CD8-positive, alpha-beta memory T cell (primary cell): Measurements from ENCODE around the gene KCTD2. TPM values are rescaled to one million over a fixed set of nuclear protein-coding genes. Genes with fewer than 3 reads are reported as not detected.
"Not testable (repeated sequence)": the region's sequence is repeated elsewhere in the genome, so short reads cannot be mapped to it uniquely, and the experiment has no call there.

Experiments used
- CTCF ChIA-PET: fragments of 350-600 bp; sonication (Branson Sonifier 250); formaldehyde crosslinking; loops from one replicate; lab custom pipeline; 2021; ENCODE audit warnings: antibody characterized with exemption; lab: Charles Lee
- POLR2A ChIA-PET: fragments of 350-600 bp; sonication (Branson Sonifier 250); formaldehyde crosslinking; loops from one replicate; lab custom pipeline; 2021; ENCODE audit warnings: antibody characterized with exemption; lab: Charles Lee
- DNase-seq, 5 donors: peaks; one replicate each; pipeline versions ENCODE4 v3.0.0 to v3.0.0-alpha.2; 2020 to 2022; ENCODE audit warnings: mixed read lengths in 1 of 5
- H3K27ac ChIP-seq: one replicate; pipeline ENCODE4 v1.7.0; 2013; ENCODE audit warnings: low read depth, mild to moderate bottlenecking, low read length, moderate library complexity
- H3K27me3 ChIP-seq: 2 replicates; pipeline ENCODE4 v1.7.0; 2013; ENCODE audit warnings: low read length, mild to moderate bottlenecking; ENCODE audit not compliant: insufficient read depth, poor library complexity, severe bottlenecking
- H3K36me3 ChIP-seq: 2 replicates; pipeline ENCODE4 v1.7.0; 2013; ENCODE audit warnings: mild to moderate bottlenecking, low read length, moderate library complexity; ENCODE audit not compliant: insufficient read depth
- H3K4me1 ChIP-seq: 2 replicates; pipeline ENCODE4 v1.7.0; 2013; ENCODE audit warnings: mild to moderate bottlenecking, low read length, moderate library complexity; ENCODE audit not compliant: insufficient read depth
- H3K4me3 ChIP-seq: 2 replicates; pipeline ENCODE4 v1.7.0; 2013; ENCODE audit warnings: mild to moderate bottlenecking, low read length
- H3K9me3 ChIP-seq: 2 replicates; pipeline ENCODE4 v1.7.0; 2013; ENCODE audit warnings: mild to moderate bottlenecking, low read length
- H3K27ac Mint-ChIP-seq, 8 donors: one replicate each; pipeline ENCODE4 v1.8.0; 2020 to 2021; ENCODE audit warnings: mixed read lengths in 8 of 8, mild to moderate bottlenecking in 6 of 8, inconsistent platforms in 3 of 8, moderate library complexity in 3 of 8
- H3K27me3 Mint-ChIP-seq, 2 donors: one replicate each; pipeline ENCODE4 v1.8.0; 2020 to 2021; ENCODE audit warnings: mixed read lengths in 2 of 2, mild to moderate bottlenecking in 1 of 2, moderate library complexity in 1 of 2
- H3K36me3 Mint-ChIP-seq, 3 donors: one replicate each; pipeline ENCODE4 v1.8.0; 2020 to 2021; ENCODE audit warnings: mixed read lengths in 3 of 3, inconsistent platforms in 1 of 3, mild to moderate bottlenecking in 1 of 3
- H3K4me1 Mint-ChIP-seq, 3 donors: one replicate each; pipeline ENCODE4 v1.8.0; 2020 to 2021; ENCODE audit warnings: mixed read lengths in 3 of 3, inconsistent platforms in 1 of 3, mild to moderate bottlenecking in 1 of 3
- H3K4me3 Mint-ChIP-seq, 7 donors: one replicate each; pipeline ENCODE4 v1.8.0; 2020 to 2021; ENCODE audit warnings: mixed read lengths in 7 of 7, mild to moderate bottlenecking in 6 of 7, moderate library complexity in 4 of 7, inconsistent platforms in 2 of 7
- H3K9me3 Mint-ChIP-seq, 5 donors: one replicate each; pipeline ENCODE4 v1.8.0; 2020 to 2022; ENCODE audit warnings: mixed read lengths in 5 of 5, mild to moderate bottlenecking in 3 of 5, moderate library complexity in 2 of 5, inconsistent platforms in 1 of 5
- polyA plus RNA-seq: library from polyadenylated mRNA; unstranded; fragments of 300-500 nt; fragmentation: Illumina TruSeq; gene quantifications from one replicate; pipeline ENCODE4 v1.2.3, GENCODE V29; 2021
- total RNA-seq, 2 experiments: library from RNA; stranded (reverse); gene quantifications; one replicate each; pipeline ENCODE4 v1.2.3, GENCODE V29; 2021

The KCTD2 gene
- total and polyA plus RNA-seq, 3 experiments from 2014 or later = 8.0 to 23.8 (median 22.2) TPM

DNA sequence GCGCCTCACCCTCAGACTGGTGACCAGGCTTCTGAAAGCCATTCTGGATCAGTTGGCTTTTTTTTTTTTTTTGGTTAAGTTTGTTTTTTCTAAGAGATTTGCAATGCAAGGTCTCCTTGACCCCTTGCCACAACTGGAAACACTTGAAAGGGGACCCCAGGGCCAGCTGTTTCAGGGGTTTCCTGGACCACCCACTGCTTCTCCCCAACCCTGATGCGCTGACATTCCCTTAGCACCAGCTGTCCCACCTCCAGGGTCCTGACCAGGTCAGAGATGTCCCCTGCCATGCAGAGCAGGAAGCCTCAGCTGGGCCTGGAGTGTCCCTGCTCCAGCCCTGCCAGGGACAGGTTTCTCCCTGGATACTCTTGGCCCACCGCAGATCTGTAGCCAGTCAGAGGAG lies 42.7 kb upstream of the KCTD2 start:
- Mint-ChIP-seq H3K27ac (no peak overlapping the region), H3K4me1 (no peaks in the 10 kb centered on the region), H3K36me3 (no peaks in the 10 kb centered on the region), H3K27me3 (peaks cover 0 to 12% of the 10 kb centered on the region in 2 donors), H3K9me3 (no peaks in the 10 kb centered on the region), H3K4me3 (no peak overlapping the region)
- CTCF ChIA-PET = interaction anchor here (1.3 to 3.5 kb wide), 2 partner anchors 14 to 43 kb away, joined by 3 to 18 read pairs; no protein-coding TSS in a partner anchor
- POLR2A ChIA-PET = no interaction called here
- Histone ChIP-seq H3K36me3 (no peaks in the 10 kb centered on the region), H3K27me3 (no peaks in the 10 kb centered on the region), H3K27ac (no peak overlapping the region), H3K4me3 (no peak overlapping the region), H3K4me1 (no peaks in the 10 kb centered on the region), H3K9me3 (no peaks in the 10 kb centered on the region)
- no peak for DNase-seq

DNA sequence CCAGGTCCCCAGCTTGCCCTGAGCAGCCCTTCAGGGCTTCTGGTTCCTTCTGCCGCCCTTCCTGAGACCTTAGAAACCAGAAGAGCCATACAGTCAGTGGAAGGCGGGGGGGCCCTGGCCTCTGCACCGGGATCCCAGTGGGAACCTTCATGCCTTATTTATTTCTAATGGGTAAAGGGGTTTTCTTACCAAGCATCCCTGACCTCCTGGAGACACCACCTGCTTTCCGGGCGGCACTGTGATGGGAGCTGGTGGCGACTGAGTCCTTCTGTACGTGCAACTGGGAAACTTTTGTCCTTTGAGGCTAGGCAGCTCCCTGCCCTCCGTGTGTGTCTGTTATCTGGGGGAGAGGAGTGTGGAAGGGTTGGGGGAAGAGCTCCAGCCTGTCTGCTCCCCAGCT lies 41.7 kb upstream of the KCTD2 start:
- Histone ChIP-seq H3K27ac (no peak overlapping the region), H3K4me3 (no peak overlapping the region), H3K4me1 (no peaks in the 10 kb centered on the region), H3K27me3 (no peaks in the 10 kb centered on the region), H3K9me3 (no peaks in the 10 kb centered on the region), H3K36me3 (no peaks in the 10 kb centered on the region)
- H3K36me3 Mint-ChIP-seq = no peaks in the 10 kb centered on the region
- ChIA-PET POLR2A (interaction anchor here (0.5 to 0.6 kb wide), 3 partner anchors 350 to 931 kb away, joined by 3 to 5 read pairs (median 5); no protein-coding TSS in a partner anchor), CTCF (interaction anchor here (1.3 to 3.5 kb wide), 3 partner anchors 14 to 109 kb away, joined by 3 to 18 read pairs (median 4); no protein-coding TSS in a partner anchor)
- peaks cover 0 to 12% of the 10 kb centered on the region in 2 donors for H3K27me3 Mint-ChIP-seq
- H3K27ac Mint-ChIP-seq = peak overlapping the region in 1 of 8 donors; percentile 72
- H3K9me3 Mint-ChIP-seq = no peaks in the 10 kb centered on the region
- no peak for DNase-seq
- H3K4me3 Mint-ChIP-seq = no peak overlapping the region
- no peaks in the 10 kb centered on the region for H3K4me1 Mint-ChIP-seq

DNA sequence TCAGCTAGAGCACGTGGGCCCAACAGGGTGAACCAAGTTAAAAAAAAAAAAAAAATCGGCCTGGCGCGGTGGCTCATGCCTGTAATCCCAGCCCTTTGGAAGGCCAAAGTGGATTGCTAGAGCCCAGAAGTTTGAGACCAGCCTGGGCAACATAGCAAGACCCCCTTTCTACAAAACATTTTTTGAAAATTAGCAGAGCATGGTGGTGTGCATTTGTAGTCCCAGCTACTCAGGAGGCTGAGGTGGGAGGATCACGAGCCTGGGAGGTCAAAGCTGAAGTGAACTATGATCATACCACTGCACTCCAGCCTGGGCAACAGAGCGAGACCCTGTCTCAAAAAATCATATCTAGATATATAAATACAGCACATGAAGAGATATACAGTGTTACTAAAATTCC lies 40.9 kb upstream of the KCTD2 start:
- not testable (repeated sequence) for H3K9me3 Mint-ChIP-seq

DNA sequence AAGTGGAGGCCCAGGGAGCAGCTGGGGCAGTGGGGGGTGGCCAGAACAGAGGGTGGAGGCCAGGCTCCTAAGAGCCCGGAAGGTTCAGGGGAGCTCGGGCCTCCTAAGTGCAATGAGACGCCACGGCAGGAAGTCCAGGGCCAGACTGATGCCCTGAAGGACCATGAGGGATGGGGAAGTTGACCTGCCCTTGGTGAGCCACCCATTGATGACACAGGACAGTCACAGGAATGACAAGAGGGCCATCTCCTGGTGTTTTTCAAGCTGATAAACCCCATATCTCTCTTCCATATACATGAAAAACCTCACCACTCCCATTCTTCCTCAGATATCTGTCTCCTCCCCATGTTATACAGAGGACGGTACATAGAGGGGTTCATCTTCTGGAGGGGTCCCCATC lies 40.4 kb upstream of the KCTD2 start:
- POLR2A ChIA-PET = interaction anchor here (0.9 kb wide), 1 partner anchor 45 kb away, joined by 6 read pairs; no protein-coding TSS in a partner anchor
- no peak for DNase-seq
- H3K9me3 Mint-ChIP-seq = no peaks in the 10 kb centered on the region

More for the DNA sequence above, 40.9 kb upstream of the KCTD2 start:
- ChIA-PET POLR2A (interaction anchor here (0.6 to 0.9 kb wide), 2 partner anchors 44 to 931 kb away, joined by 3 to 6 read pairs; no protein-coding TSS in a partner anchor), CTCF (interaction anchor here (1.4 to 3.5 kb wide), 3 partner anchors 45 to 108 kb away, joined by 3 to 18 read pairs (median 4); no protein-coding TSS in a partner anchor)
- peak overlapping the region in 1 of 7 donors; percentile 15 for H3K4me3 Mint-ChIP-seq
- H3K9me3 ChIP-seq, H3K36me3 ChIP-seq, H3K27ac ChIP-seq, H3K27me3 ChIP-seq, DNase-seq, H3K27ac Mint-ChIP-seq, H3K4me3 ChIP-seq, H3K4me1 ChIP-seq, H3K36me3 Mint-ChIP-seq, H3K4me1 Mint-ChIP-seq: not testable (repeated sequence)
- H3K27me3 Mint-ChIP-seq = peaks cover 0 to 12% of the 10 kb centered on the region in 2 donors

DNA sequence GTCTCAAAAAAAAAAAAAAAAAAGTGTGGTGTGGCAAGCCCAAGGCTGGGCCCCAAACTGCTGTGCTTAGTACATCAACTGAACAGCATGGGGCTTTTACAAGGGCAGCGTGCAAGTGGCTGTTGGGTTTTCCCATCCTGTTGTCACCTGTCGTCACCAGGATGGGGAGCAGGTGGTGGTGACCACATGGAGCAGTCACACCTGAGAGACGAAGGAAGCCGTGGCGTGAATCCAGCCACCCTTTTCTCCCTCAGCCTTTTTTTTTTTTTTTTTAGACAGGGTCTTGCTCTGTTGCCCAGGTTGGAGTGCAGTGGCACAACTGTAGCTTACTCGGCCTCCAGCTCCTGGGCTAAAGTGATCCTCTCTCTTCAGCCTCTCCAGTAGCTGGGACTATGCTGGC lies 38.7 kb upstream of the KCTD2 start:
- no peaks in the 10 kb centered on the region for H3K36me3 ChIP-seq
- ChIA-PET POLR2A (interaction anchor here (0.7 kb wide), 1 partner anchor 637 kb away, joined by 5 read pairs; no protein-coding TSS in a partner anchor), CTCF (interaction anchor here (1.3 to 2.3 kb wide), 2 partner anchors 47 to 218 kb away, joined by 3 to 6 read pairs; no protein-coding TSS in a partner anchor)
- Mint-ChIP-seq H3K27ac (no peak overlapping the region), H3K27me3 (peaks cover 0 to 10% of the 10 kb centered on the region in 2 donors), H3K9me3 (no peaks in the 10 kb centered on the region), H3K36me3 (peaks cover 0 to 6% (median 0%) of the 10 kb centered on the region in 3 donors), H3K4me1 (peaks cover 11 to 19% (median 15%) of the 10 kb centered on the region in 3 donors), H3K4me3 (no peak overlapping the region)
- H3K4me3 ChIP-seq = no peak overlapping the region
- H3K27me3 ChIP-seq = no peaks in the 10 kb centered on the region
- H3K27ac ChIP-seq = no peak overlapping the region
- no peaks in the 10 kb centered on the region for H3K9me3 ChIP-seq
- no peak for DNase-seq
- peaks cover 10% of the 10 kb centered on the region for H3K4me1 ChIP-seq

More for the DNA sequence above, 40.4 kb upstream of the KCTD2 start:
- no peak overlapping the region for H3K27ac ChIP-seq
- H3K4me1 ChIP-seq = no peaks in the 10 kb centered on the region
- no peaks in the 10 kb centered on the region for H3K36me3 ChIP-seq
- no peaks in the 10 kb centered on the region for H3K9me3 ChIP-seq
- Mint-ChIP-seq H3K36me3 (no peaks in the 10 kb centered on the region), H3K27ac (no peak overlapping the region), H3K4me1 (peaks cover 0 to 2% (median 0%) of the 10 kb centered on the region in 3 donors), H3K4me3 (peak overlapping the region in 1 of 7 donors; percentile 15), H3K27me3 (peaks cover 0 to 12% of the 10 kb centered on the region in 2 donors)
- CTCF ChIA-PET = interaction anchor here (1.4 to 3.5 kb wide), 3 partner anchors 46 to 107 kb away, joined by 3 to 18 read pairs (median 4); no protein-coding TSS in a partner anchor
- no peak overlapping the region for H3K4me3 ChIP-seq
- no peaks in the 10 kb centered on the region for H3K27me3 ChIP-seq

DNA sequence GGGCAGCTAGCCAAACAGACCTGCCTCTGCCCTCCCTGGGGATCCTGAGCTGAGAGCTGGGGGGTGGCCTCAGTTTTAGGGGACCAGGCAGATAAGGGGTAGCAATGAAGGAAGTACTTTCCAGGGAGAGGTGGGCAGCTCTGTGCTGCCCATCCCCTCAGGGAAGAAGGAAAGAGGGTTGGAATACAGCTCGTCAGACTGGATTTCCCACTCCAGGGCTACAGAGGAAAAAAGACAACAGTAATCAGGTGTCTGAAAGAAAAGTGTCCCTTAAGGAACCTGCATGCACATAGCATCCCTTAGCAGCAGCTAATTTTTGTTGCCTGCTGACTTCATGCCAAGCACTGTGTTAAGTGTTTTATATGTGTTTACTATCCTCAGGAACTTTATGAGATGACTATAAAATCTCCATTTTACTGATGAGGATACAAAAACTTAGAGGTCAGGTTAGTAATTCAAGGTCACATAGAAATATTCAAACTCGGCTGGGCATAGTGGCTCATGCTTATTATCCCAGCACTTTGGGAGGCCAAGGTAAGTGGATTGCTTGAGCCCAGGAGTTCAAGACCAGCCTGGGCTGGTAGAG lies 37.8 kb upstream of the KCTD2 start:
- ChIA-PET CTCF (interaction anchor here (1.3 to 2.3 kb wide), 3 partner anchors 22 to 218 kb away, joined by 3 to 6 read pairs (median 3); partner anchors contain the start of gene CDR2L), POLR2A (no interaction called here)
- Histone ChIP-seq H3K4me3 (no peak overlapping the region), H3K4me1 (peaks cover 15% of the 10 kb centered on the region), H3K27me3 (no peaks in the 10 kb centered on the region), H3K36me3 (no peaks in the 10 kb centered on the region), H3K9me3 (no peaks in the 10 kb centered on the region), H3K27ac (no peak overlapping the region)
- H3K4me3 Mint-ChIP-seq = peak overlapping the region in 1 of 7 donors; percentile 76
- DNase-seq = no peak
- peaks cover 18 to 26% (median 23%) of the 10 kb centered on the region in 3 donors for H3K4me1 Mint-ChIP-seq
- peaks cover 0 to 8% (median 3%) of the 10 kb centered on the region in 3 donors for H3K36me3 Mint-ChIP-seq
- H3K9me3 Mint-ChIP-seq = no peaks in the 10 kb centered on the region
- H3K27me3 Mint-ChIP-seq = peaks cover 0 to 10% of the 10 kb centered on the region in 2 donors
- no peak overlapping the region for H3K27ac Mint-ChIP-seq

DNA sequence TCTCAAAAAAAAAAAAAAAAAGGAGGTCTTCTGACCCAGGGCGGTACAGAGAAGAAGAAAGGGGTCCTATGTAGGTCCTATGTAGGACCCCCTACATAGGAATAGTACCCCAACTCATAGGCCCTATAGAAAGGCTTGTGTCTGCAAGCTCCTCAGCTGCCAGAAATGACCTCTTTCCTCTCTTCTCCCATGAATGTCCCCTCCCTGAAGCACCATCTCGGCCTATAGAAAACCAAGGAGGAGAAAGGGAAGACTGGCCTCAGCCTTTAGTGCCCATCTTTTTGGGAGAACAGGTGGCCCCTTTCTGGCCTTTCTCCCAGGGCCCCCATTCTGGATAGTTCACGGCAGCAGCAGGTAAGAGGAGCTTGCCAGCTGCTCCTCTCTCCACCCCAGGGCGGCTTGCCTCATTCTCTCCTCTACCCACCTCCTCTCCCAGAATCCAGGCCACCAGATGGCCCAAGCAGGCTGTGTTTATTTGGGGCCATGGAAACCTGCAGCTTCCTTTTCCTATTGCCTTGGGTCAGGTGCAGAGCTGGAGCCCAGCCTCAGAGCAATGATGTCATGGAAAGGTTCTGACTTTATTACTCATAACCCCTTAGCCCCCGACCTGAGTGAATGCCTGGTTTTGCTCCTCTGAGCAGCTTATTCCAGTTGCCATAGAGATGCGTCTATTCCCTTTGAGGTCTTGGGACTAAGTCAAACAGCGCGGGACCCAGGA lies 36.2 kb upstream of the KCTD2 start:
- CTCF ChIA-PET = interaction anchor here (0.7 to 4.0 kb wide), 9 partner anchors 8 to 173 kb away, joined by 3 to 48 read pairs (median 9); partner anchors contain the start of gene CDR2L

More for the DNA sequence above, 36.2 kb upstream of the KCTD2 start:
- Histone ChIP-seq H3K27ac (no peak overlapping the region), H3K9me3 (no peaks in the 10 kb centered on the region), H3K36me3 (no peaks in the 10 kb centered on the region), H3K27me3 (no peaks in the 10 kb centered on the region), H3K4me1 (peaks cover 15% of the 10 kb centered on the region), H3K4me3 (no peak overlapping the region)
- H3K36me3 Mint-ChIP-seq = peaks cover 0 to 16% (median 7%) of the 10 kb centered on the region in 3 donors
- peaks cover 0 to 7% of the 10 kb centered on the region in 2 donors for H3K27me3 Mint-ChIP-seq
- H3K9me3 Mint-ChIP-seq = no peaks in the 10 kb centered on the region
- POLR2A ChIA-PET = interaction anchor here (0.7 to 2.0 kb wide), 4 partner anchors 12 to 41 kb away, joined by 3 to 6 read pairs (median 4); partner anchors contain the start of genes CDR2L and KCTD2
- H3K4me1 Mint-ChIP-seq = peaks cover 26 to 36% (median 35%) of the 10 kb centered on the region in 3 donors
- peak overlapping the region in 4 of 8 donors; percentile 46 to 96 (median 71) for H3K27ac Mint-ChIP-seq
- peak overlapping the region; percentile 32 to 99 (median 55) for H3K4me3 Mint-ChIP-seq
- no peak for DNase-seq
